Mucosa of descending colon (tissue), 3 donors: ENCODE results near the gene BRINP2. TPM values are rescaled to one million over a fixed set of nuclear protein-coding genes. Genes with fewer than 3 reads are reported as not detected.

Experiments used
- ATAC-seq: fragments of 200-7000 bp; cut with Tn5 transposase; one replicate; pipeline ENCODE4 v1.9.1; 2020; ENCODE audit warnings: mild to moderate bottlenecking, moderate library complexity
- DNase-seq, 3 donors: peaks; one replicate each; pipeline ENCODE4 v3.0.0-alpha.2; 2020
- H3K36me3 ChIP-seq: fragments of 200-600 bp; one replicate; pipeline ENCODE4 v1.8.0; 2021; ENCODE audit warnings: low read depth, mild to moderate bottlenecking
- H3K4me1 ChIP-seq: fragments of 200-600 bp; one replicate; pipeline ENCODE4 v1.8.0; 2021; ENCODE audit warnings: low read depth, mild to moderate bottlenecking
- H3K4me3 ChIP-seq: fragments of 200-600 bp; one replicate; pipeline ENCODE4 v1.8.0; 2021; ENCODE audit warnings: mild to moderate bottlenecking
- H3K9me3 ChIP-seq: fragments of 200-600 bp; one replicate; pipeline ENCODE4 v1.8.0; 2021; ENCODE audit warnings: mild to moderate bottlenecking
- intact Hi-C, 2 donors: fragments of 100-400 bp; cut with DNase I in 1 of 2; cut with micrococcal nuclease in 1 of 2; formaldehyde crosslinking; loops; one replicate each; pipeline versions ENCODE4 v1.11.0 to v1.11.1; 2022; cut with DNase I, micrococcal nuclease
- total RNA-seq, 3 donors: library from RNA; stranded (reverse); fragmentation: NEBNext Ultra II Directional in 2 of 3; extraction: Animal tissue kit (Norgen Biotek cat#: 25700) in 2 of 3; gene quantifications; one replicate each; pipeline versions ENCODE4 v1.2.1 to v1.2.4, GENCODE V29; 2021 to 2023
- TF ChIP-seq, protein P1 (sequence below): fragments of 200-600 bp; IDR thresholded peaks from one replicate; pipeline ENCODE4 v1.8.0; 2022; ENCODE audit warnings: antibody characterized with exemption, mild to moderate bottlenecking
- donor health status: DM: no; HTN: no; CAD: no; lungs with moderate emphysema.
- donor health status: DM: no; HTN: no; CAD: no.
- donor health status: DM: no; HTN: yes; CAD: no.

The BRINP2 gene
- total RNA-seq, 3 donors from 2014 or later = 0.13 TPM; not detected in 2

DNA sequence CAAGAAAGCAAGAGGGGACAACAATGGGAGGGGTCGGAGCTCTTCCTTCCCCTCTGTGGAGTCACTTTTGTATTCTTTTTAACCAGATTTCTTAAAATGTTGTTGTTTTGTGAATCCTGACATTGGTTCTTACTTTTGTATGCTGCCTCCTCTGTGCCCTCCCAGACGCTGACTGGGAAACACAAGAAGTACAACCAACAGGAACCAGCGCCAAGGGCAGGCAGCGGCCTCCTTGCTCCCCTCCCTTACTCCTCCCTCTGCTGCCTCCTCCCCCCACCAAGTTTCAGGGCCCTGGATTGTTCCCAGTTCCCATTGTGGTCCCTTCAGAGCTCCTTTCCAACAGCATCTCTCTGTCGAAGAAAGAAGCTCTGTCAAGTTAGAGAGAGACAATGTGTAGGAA is 111.1 kb downstream of the BRINP2 start:
- ATAC-seq (no peak), DNase-seq (no peak)
- H3K4me3 ChIP-seq = no peak overlapping the region
- no peaks in the 10 kb centered on the region for H3K9me3 ChIP-seq
- H3K4me1 ChIP-seq = no peaks in the 10 kb centered on the region
- TF ChIP-seq, protein P1, sequence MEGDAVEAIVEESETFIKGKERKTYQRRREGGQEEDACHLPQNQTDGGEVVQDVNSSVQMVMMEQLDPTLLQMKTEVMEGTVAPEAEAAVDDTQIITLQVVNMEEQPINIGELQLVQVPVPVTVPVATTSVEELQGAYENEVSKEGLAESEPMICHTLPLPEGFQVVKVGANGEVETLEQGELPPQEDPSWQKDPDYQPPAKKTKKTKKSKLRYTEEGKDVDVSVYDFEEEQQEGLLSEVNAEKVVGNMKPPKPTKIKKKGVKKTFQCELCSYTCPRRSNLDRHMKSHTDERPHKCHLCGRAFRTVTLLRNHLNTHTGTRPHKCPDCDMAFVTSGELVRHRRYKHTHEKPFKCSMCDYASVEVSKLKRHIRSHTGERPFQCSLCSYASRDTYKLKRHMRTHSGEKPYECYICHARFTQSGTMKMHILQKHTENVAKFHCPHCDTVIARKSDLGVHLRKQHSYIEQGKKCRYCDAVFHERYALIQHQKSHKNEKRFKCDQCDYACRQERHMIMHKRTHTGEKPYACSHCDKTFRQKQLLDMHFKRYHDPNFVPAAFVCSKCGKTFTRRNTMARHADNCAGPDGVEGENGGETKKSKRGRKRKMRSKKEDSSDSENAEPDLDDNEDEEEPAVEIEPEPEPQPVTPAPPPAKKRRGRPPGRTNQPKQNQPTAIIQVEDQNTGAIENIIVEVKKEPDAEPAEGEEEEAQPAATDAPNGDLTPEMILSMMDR = no peak
- no peaks in the 10 kb centered on the region for H3K36me3 ChIP-seq
- intact Hi-C loops = no loop called here

DNA sequence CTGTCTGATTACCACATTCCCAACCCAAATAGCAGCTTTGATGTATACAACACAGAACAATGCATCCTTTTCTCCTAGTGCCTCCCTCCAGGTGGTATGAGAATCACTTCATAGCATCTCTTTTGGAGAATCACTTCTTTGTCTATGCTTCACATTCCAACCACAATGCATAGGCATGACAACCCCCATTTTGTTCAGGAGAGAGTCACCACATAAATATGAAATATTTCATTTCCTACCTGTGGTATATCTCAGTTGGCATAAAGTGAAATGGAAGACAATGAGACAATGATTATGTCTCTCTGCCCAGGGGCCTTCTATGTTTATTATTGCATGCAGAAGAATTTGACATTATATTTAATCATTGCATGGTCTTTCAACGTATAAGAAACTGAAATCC is 112.2 kb downstream of the BRINP2 start:
- no peak overlapping the region for H3K4me3 ChIP-seq
- H3K4me1 ChIP-seq = no peaks in the 10 kb centered on the region
- intact Hi-C loops = no loop called here
- no peaks in the 10 kb centered on the region for H3K36me3 ChIP-seq
- no peak for ATAC-seq
- TF ChIP-seq, protein P1 = no peak
- DNase-seq = no peak
- no peaks in the 10 kb centered on the region for H3K9me3 ChIP-seq

DNA sequence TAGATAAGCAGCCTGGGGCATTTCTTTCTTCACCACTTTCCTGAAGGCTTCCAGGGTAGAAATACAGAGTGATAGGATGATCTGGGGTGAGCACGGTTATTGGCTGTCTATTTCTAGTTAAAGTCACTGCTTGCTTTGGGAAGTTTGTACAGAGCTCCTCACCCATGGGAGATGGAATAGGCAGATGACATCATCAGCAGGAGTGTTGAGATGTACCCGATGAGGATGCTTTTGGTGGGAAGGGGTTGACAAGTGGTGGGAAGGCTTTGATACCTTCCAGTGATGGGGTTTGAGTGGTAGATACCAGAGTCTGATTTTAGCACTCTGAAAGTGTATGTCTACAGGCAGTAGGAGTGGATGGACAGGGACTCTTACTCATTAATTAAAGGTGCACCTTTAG is 112.6 kb downstream of the BRINP2 start:
- Histone ChIP-seq H3K9me3 (no peaks in the 10 kb centered on the region), H3K4me1 (no peaks in the 10 kb centered on the region), H3K36me3 (no peaks in the 10 kb centered on the region), H3K4me3 (no peak overlapping the region)
- TF ChIP-seq, protein P1 = no peak
- DNase-seq = no peak
- intact Hi-C loops = no loop called here
- no peak for ATAC-seq

DNA sequence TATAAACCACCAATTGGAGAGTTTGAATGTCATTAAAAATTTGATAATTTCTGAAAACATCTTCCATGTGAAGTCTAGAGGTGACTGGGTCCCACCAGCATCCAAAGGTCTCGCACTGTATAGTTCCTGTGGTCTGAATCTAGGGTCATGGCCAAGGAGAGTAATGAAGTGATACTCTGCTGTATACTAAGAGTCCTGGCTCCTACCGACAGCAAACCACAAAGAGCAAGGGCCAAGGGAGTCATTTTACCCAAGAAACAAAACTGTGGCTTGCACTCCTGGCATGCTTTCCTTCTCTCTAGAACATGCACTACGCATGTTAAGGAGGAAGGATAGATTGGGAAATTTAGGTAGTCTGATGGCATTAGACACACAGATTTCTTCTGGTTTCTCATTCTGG is 115.6 kb downstream of the BRINP2 start:
- no peaks in the 10 kb centered on the region for H3K36me3 ChIP-seq
- H3K9me3 ChIP-seq = no peaks in the 10 kb centered on the region
- intact Hi-C loops = no loop called here
- DNase-seq (no peak), ATAC-seq (no peak)
- H3K4me1 ChIP-seq = no peaks in the 10 kb centered on the region
- H3K4me3 ChIP-seq = no peak overlapping the region
- TF ChIP-seq, protein P1 = no peak

DNA sequence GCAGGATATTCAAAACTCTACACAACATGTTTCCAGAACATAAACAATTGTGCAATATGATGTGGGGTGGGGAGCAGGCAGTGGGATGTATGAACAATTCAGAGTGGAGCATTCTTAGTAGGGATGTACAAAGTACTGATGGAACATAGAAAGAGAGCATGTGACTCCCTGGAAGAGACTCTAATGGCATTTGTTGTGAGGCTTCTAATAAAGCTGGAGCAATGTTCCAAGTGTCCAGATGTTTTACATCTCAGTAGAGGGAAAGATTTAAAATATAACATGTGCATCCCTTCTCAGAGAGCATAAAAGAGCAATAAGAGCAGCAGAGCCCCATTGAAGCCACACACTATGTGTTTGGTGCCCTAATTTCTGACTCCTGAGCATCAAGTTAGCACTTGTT is 116.5 kb downstream of the BRINP2 start:
- TF ChIP-seq, protein P1 = no peak
- H3K9me3 ChIP-seq = no peaks in the 10 kb centered on the region
- no peak overlapping the region for H3K4me3 ChIP-seq
- no peaks in the 10 kb centered on the region for H3K36me3 ChIP-seq
- H3K4me1 ChIP-seq = no peaks in the 10 kb centered on the region
- DNase-seq = no peak
- ATAC-seq = no peak
- intact Hi-C loops = no loop called here

DNA sequence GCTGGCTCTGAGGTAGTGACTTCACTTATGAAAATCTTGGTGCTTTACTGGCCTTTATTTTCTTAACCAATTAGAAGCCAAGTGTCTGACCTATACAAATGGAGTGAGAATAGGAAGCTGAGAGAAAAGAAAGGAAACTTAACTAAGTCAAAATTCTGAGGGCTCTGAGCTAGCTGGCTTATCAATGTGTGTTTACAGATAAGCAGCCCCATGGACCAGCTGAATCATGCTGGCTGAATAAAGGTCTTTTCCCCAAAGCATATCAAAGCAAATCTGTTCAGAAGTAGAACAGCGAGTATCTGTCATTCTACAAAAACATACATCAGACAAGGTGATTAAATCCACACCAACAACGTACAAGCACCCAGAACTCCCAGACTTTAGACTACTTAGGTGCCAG is 117.2 kb downstream of the BRINP2 start:
- no peak for DNase-seq
- intact Hi-C loops = no loop called here
- no peak for ATAC-seq
- Histone ChIP-seq H3K9me3 (no peaks in the 10 kb centered on the region), H3K36me3 (no peaks in the 10 kb centered on the region), H3K4me3 (no peak overlapping the region), H3K4me1 (no peaks in the 10 kb centered on the region)
- TF ChIP-seq, protein P1 = no peak
